B cell (primary cell): ENCODE measurements around the gene EIF5. TPM values are rescaled to one million over a fixed set of nuclear protein-coding genes. Genes with fewer than 3 reads are reported as not detected.

Source experiments
- ATAC-seq: fragments of 200-7000 bp; cut with Tn5 transposase; one replicate; pipeline ENCODE4 v1.10.0; 2021; ENCODE audit warnings: low read depth, mild to moderate bottlenecking, moderate number of reproducible peaks, moderate library complexity
- CTCF ChIA-PET: fragments of 350-600 bp; sonication (Branson Sonifier 250); formaldehyde crosslinking; loops from one replicate; lab custom pipeline; 2021; ENCODE audit warnings: antibody characterized with exemption, inconsistent platforms; lab: Charles Lee
- POLR2A ChIA-PET: fragments of 350-600 bp; sonication (Branson Sonifier 250); formaldehyde crosslinking; loops from one replicate; lab custom pipeline; 2021; ENCODE audit warnings: antibody characterized with exemption; lab: Charles Lee
- DNase-seq: peaks from one replicate; pipeline ENCODE4 v3.0.0; 2013
- H2AFZ ChIP-seq: 2 replicates; pipeline ENCODE4 v1.6.1; 2012; ENCODE audit warnings: mild to moderate bottlenecking, low read depth, low read length; ENCODE audit not compliant: insufficient read depth, poor library complexity, severe bottlenecking
- H3K27ac ChIP-seq, 2 donors: 1 replicate in 1 of 2; 2 replicates in 1 of 2; pipeline ENCODE4 v1.5.1; 2012 to 2013; ENCODE audit warnings: low read length in 2 of 2, mild to moderate bottlenecking in 2 of 2, moderate library complexity in 1 of 2
- H3K27me3 ChIP-seq, 4 experiments: fragments of 200-600 bp in 1 of 4; sonication (generic) in 1 of 4; replicated peaks in 1 of 4; 1 replicate in 2 of 4; 2 replicates in 2 of 4; pipeline versions ENCODE4 v1.6.1 to v1.7.0; 2013 to 2016; ENCODE audit warnings: low read length in 3 of 4, mild to moderate bottlenecking in 2 of 4, mixed read lengths in 1 of 4, moderate library complexity in 1 of 4; ENCODE audit not compliant: insufficient read depth in 4 of 4, control insufficient read depth in 3 of 4; ENCODE audit errors: control extremely low read depth in 1 of 4
- H3K36me3 ChIP-seq, 2 experiments: replicated peaks in 1 of 2; 1 replicate in 1 of 2; 2 replicates in 1 of 2; pipeline versions ENCODE4 v1.6.1 to v1.7.1; 2013; ENCODE audit warnings: low read length in 1 of 2; ENCODE audit not compliant: insufficient read depth in 2 of 2, control insufficient read depth in 1 of 2; ENCODE audit errors: control extremely low read depth in 1 of 2, extremely low read depth in 1 of 2
- H3K4me1 ChIP-seq, 2 donors: fragments of 200-600 bp in 1 of 2; sonication (generic) in 1 of 2; 1 replicate in 1 of 2; 2 replicates in 1 of 2; pipeline versions ENCODE4 v1.5.1 to v1.6.1; 2013 to 2017; ENCODE audit warnings: low read length in 2 of 2; ENCODE audit not compliant: control insufficient read depth in 2 of 2, insufficient read depth in 2 of 2
- H3K4me2 ChIP-seq: replicated peaks from 2 replicates; pipeline ENCODE3; 2012; ENCODE audit warnings: mild to moderate bottlenecking, low read depth, low read length; ENCODE audit not compliant: poor library complexity, severe bottlenecking
- H3K4me3 ChIP-seq, 5 experiments: fragments of 200-600 bp in 1 of 5; sonication (generic) in 1 of 5; 1 replicate in 3 of 5; 2 replicates in 2 of 5; pipeline versions ENCODE4 v1.5.1 to v1.7.0; 2011 to 2016; ENCODE audit warnings: low read length in 4 of 5, mild to moderate bottlenecking in 4 of 5, low read depth in 2 of 5, control low read depth in 1 of 5, moderate library complexity in 1 of 5; ENCODE audit not compliant: insufficient read depth in 1 of 5; ENCODE audit errors: control extremely low read depth in 1 of 5, extremely low read depth in 1 of 5
- H3K79me2 ChIP-seq: fragments of 200-600 bp; sonication (generic); one replicate; pipeline ENCODE4 v1.6.0; 2016; ENCODE audit warnings: low read length; ENCODE audit not compliant: control insufficient read depth, insufficient read depth
- H3K9ac ChIP-seq: fragments of 200-600 bp; sonication (generic); 2 replicates; pipeline ENCODE4 v1.6.1; 2017; ENCODE audit warnings: mild to moderate bottlenecking, low read length, moderate library complexity
- H3K9me3 ChIP-seq, 3 donors: one replicate each; pipeline versions ENCODE4 v1.6.1 to v1.7.1; 2013; ENCODE audit warnings: low read length in 2 of 3; ENCODE audit not compliant: control insufficient read depth in 2 of 3, insufficient read depth in 1 of 3; ENCODE audit errors: control extremely low read depth in 1 of 3
- H4K20me1 ChIP-seq: 2 replicates; pipeline ENCODE4 v1.6.0; 2012; ENCODE audit warnings: mild to moderate bottlenecking, low read length; ENCODE audit not compliant: insufficient read depth, control insufficient read depth, poor library complexity, severe bottlenecking
- H3K27ac Mint-ChIP-seq: one replicate; pipeline ENCODE4 v1.8.0; 2021; ENCODE audit warnings: mixed read lengths
- H3K27me3 Mint-ChIP-seq: one replicate; pipeline ENCODE4 v1.8.0; 2021; ENCODE audit warnings: mixed read lengths
- H3K4me1 Mint-ChIP-seq: one replicate; pipeline ENCODE4 v1.8.0; 2021; ENCODE audit warnings: mixed read lengths
- H3K4me3 Mint-ChIP-seq: one replicate; pipeline ENCODE4 v1.8.0; 2021; ENCODE audit warnings: mixed read lengths
- H3K9me3 Mint-ChIP-seq: one replicate; pipeline ENCODE4 v1.8.0; 2022; ENCODE audit warnings: mixed read lengths; ENCODE audit not compliant: insufficient read depth
- CTCF ChIP-seq: fragments of 200-600 bp; IDR thresholded peaks from one replicate; pipeline ENCODE4 v1.8.0; 2022; ENCODE audit warnings: antibody characterized with exemption, mild to moderate bottlenecking
- EZH2 ChIP-seq: IDR thresholded peaks from 2 replicates; pipeline ENCODE4 v1.6.1; 2012; ENCODE audit warnings: borderline replicate concordance, low read depth, mild to moderate bottlenecking, moderate library complexity, low read length; ENCODE audit not compliant: insufficient read depth, poor library complexity, severe bottlenecking
- WGBS: methylation state at CpG from one replicate; pipeline ENCODE4 v1.1.5; 2013; ENCODE audit warnings: missing lambda C conversion rate; ENCODE audit not compliant: insufficient coverage; 5-methylcytosine and 5-hydroxymethylcytosine counted together
- intact Hi-C: fragments of 100-400 bp; cut with micrococcal nuclease; formaldehyde crosslinking; loops from one replicate; pipeline ENCODE4 v1.10.0; 2022
- polyA plus RNA-seq: library from polyadenylated mRNA; depleted of rRNA; stranded (reverse); fragments of >200 nt; gene quantifications from 2 replicates; pipeline ENCODE4 v1.2.3, GENCODE V29; 2012
- total RNA-seq, 2 donors: library from RNA; stranded (reverse); fragments of 120-200 nt in 1 of 2; gene quantifications; 1 replicate in 1 of 2; 2 replicates in 1 of 2; pipeline versions ENCODE4 v1.2.3 to v1.2.4, GENCODE V29; 2013 to 2022

EIF5 gene
- total and polyA plus RNA-seq, 2 donors (not counting 1 experiment from before 2014, with no cell fraction given), result 206 to 314 TPM

DNA sequence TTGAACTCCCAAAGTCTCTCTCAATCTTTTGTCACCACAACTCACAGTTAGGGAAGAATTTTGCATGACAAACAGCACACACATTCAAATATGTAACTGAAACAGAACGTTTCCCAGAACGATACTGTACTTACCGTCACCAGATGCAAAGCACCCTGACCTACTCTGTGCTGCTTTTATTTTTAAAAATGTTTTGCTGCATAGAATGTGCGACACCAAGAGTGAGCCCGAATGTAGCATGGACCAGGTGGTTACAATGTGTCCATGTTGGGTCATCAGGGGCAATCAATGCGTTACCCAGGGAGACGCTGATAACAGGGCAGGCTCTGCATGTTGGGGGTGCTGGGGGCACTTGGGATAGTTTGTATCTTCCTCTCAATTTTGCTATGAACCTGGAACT is 14.6 kb upstream of the EIF5 start:
- intact Hi-C loops, result no loop called here
- Histone ChIP-seq H3K4me1 (peaks cover 0 to 4% of the 10 kb centered on the region in 2 donors), H4K20me1 (no peaks in the 10 kb centered on the region), H2AFZ (no peak overlapping the region), H3K9ac (no peak overlapping the region), H3K36me3 (no peaks in the 10 kb centered on the region), H3K79me2 (no peaks in the 10 kb centered on the region), H3K27ac (no peak overlapping the region), H3K4me3 (no peak overlapping the region), H3K27me3 (peaks cover 0 to 4% (median 1%) of the 10 kb centered on the region in 4 experiments), H3K9me3 (no peaks in the 10 kb centered on the region), H3K4me2 (no peak overlapping the region)
- CTCF ChIA-PET, result no interaction called here
- DNase-seq (no peak), ATAC-seq (no peak)
- H3K9me3 Mint-ChIP-seq, result no peaks in the 10 kb centered on the region
- H3K27ac Mint-ChIP-seq, result no peak overlapping the region
- TF ChIP-seq EZH2 (no peak), CTCF (no peak)
- POLR2A ChIA-PET, result no interaction called here
- 81% methylated on average over 5 of the region's 7 CpGs for WGBS
- peaks cover 28% of the 10 kb centered on the region for H3K27me3 Mint-ChIP-seq
- H3K4me1 Mint-ChIP-seq, result peaks cover 3% of the 10 kb centered on the region
- H3K4me3 Mint-ChIP-seq, result no peak overlapping the region

DNA sequence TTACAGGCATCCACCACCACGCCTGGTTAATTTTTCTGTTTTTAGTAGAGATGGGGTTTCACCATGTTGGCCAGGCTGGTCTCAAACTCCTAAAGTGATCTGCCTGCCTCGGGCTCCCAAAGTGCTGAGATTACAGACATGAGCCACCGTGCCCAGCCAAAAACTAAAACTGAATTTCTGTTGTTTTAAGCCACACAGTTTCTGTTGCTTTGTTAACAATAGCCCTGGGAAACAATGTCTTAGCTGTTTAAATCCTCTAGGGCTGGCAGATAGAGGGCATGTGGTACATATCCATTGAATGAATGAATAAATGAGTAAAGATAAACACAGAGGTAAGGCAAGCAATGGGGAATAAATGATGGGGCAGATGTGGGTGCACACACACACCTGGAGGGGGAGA is 8.0 kb upstream of the EIF5 start:
- H3K9me3 Mint-ChIP-seq, result no peaks in the 10 kb centered on the region
- ChIA-PET POLR2A (no interaction called here), CTCF (no interaction called here)
- Histone ChIP-seq H3K27ac (no peak overlapping the region), H3K9me3 (no peaks in the 10 kb centered on the region), H3K36me3 (no peaks in the 10 kb centered on the region), H3K4me2 (no peak overlapping the region), H4K20me1 (no peaks in the 10 kb centered on the region), H2AFZ (no peak overlapping the region), H3K79me2 (no peaks in the 10 kb centered on the region), H3K4me1 (no peaks in the 10 kb centered on the region), H3K9ac (no peak overlapping the region), H3K27me3 (peaks cover 0 to 5% (median 0%) of the 10 kb centered on the region in 4 experiments), H3K4me3 (no peak overlapping the region)
- WGBS, result 86% methylated on average over 1 of the region's 3 CpGs
- DNase-seq (no peak), ATAC-seq (no peak)
- H3K4me1 Mint-ChIP-seq, result no peaks in the 10 kb centered on the region
- TF ChIP-seq CTCF, result no peak
- no peak for TF ChIP-seq EZH2
- no peak overlapping the region for H3K4me3 Mint-ChIP-seq
- intact Hi-C loops, result no loop called here
- H3K27me3 Mint-ChIP-seq, result peaks cover 9% of the 10 kb centered on the region
- no peak overlapping the region for H3K27ac Mint-ChIP-seq
